Testis (tissue), 3 donors: ENCODE measurements around the gene ELMO1. TPM values are rescaled to one million over a fixed set of nuclear protein-coding genes. Genes with fewer than 3 reads are reported as not detected.

Experiments
- DNase-seq: peaks from one replicate; pipeline ENCODE4 v3.0.0-alpha.2; 2019
- H3K27ac ChIP-seq, 2 donors: fragments of 200-600 bp; sonication (generic); one replicate each; pipeline ENCODE4 v1.5.1; 2019
- H3K27me3 ChIP-seq: fragments of 200-600 bp; sonication (generic); one replicate; pipeline ENCODE4 v1.5.1; 2019
- H3K36me3 ChIP-seq: fragments of 200-600 bp; sonication (generic); one replicate; pipeline ENCODE4 v1.5.1; 2017; ENCODE audit warnings: low read depth; ENCODE audit errors: missing control alignments
- H3K4me1 ChIP-seq: fragments of 200-600 bp; sonication (generic); one replicate; pipeline ENCODE4 v1.5.1; 2019
- H3K4me3 ChIP-seq, 2 donors: fragments of 200-600 bp; sonication (generic); one replicate each; pipeline ENCODE4 v1.5.1; 2017 to 2019
- H3K9me3 ChIP-seq: fragments of 200-600 bp; sonication (generic); one replicate; pipeline ENCODE4 v1.5.1; 2017
- POLR2A ChIP-seq: fragments of 450-650 bp; IDR thresholded peaks from one replicate; pipeline ENCODE4 v1.6.1; 2017; ENCODE audit warnings: antibody characterized with exemption, mild to moderate bottlenecking, moderate library complexity
- WGBS, 2 donors: methylation state at CpG; one replicate each; pipeline ENCODE4 v1.1.5; 2018; 5-methylcytosine and 5-hydroxymethylcytosine counted together
- intact Hi-C: fragments of 100-400 bp; cut with DNase I; formaldehyde crosslinking; loops from one replicate; pipeline ENCODE4 v1.15.1; 2023; ENCODE audit warnings: low total_unique reads
- polyA plus RNA-seq: library from polyadenylated mRNA; stranded (reverse); fragments of 350-450 nt; fragmentation: Illumina TruSeq; extraction: RNeasy Lipid Tissue Mini Kit (QIAGEN cat#74804); gene quantifications from one replicate; pipeline ENCODE4 v1.2.3, GENCODE V29; 2014; ENCODE audit warnings: low read depth, low replicate concordance; ENCODE audit not compliant: insufficient read depth
- total RNA-seq, 2 donors: library from RNA; depleted of rRNA; stranded (reverse); fragments of >200 nt; gene quantifications; one replicate each; pipeline ENCODE4 v1.2.3, GENCODE V29; 2016
- TF ChIP-seq, protein P1 (sequence below), 3 experiments: fragments of 450-650 bp in 2 of 3; fragments of 200-600 bp in 1 of 3; sonication (generic) in 1 of 3; IDR thresholded peaks; one replicate each; pipeline ENCODE4 v1.5.1; 2016 to 2019; ENCODE audit warnings: antibody characterized with exemption in 3 of 3, mild to moderate bottlenecking in 2 of 3, moderate library complexity in 1 of 3

The ELMO1 gene
- total and polyA plus RNA-seq, 3 donors from 2014 or later = 12.9 to 47.2 (median 36.5) TPM

DNA sequence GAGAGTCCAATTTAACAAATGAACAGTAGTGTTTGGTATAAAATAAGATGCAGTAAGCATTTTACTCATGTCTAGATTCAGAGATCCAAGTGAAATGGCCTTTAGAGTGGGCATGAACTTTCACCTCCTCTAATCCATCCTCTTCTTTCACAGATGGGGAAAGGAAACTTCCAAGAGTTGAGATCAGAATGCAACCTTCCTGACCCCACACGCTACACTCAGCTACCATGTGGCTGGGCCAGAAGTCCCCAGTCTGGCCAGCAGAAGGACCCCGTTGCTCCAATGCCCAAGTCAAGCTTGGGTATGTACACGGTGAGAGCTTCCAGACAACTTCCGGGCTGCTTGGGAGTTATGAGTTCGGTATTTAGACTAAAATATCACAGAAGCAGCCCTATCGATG, 228.0 kb downstream of the ELMO1 start:
- TF ChIP-seq, protein P1, sequence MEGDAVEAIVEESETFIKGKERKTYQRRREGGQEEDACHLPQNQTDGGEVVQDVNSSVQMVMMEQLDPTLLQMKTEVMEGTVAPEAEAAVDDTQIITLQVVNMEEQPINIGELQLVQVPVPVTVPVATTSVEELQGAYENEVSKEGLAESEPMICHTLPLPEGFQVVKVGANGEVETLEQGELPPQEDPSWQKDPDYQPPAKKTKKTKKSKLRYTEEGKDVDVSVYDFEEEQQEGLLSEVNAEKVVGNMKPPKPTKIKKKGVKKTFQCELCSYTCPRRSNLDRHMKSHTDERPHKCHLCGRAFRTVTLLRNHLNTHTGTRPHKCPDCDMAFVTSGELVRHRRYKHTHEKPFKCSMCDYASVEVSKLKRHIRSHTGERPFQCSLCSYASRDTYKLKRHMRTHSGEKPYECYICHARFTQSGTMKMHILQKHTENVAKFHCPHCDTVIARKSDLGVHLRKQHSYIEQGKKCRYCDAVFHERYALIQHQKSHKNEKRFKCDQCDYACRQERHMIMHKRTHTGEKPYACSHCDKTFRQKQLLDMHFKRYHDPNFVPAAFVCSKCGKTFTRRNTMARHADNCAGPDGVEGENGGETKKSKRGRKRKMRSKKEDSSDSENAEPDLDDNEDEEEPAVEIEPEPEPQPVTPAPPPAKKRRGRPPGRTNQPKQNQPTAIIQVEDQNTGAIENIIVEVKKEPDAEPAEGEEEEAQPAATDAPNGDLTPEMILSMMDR (IDR thresholded peaks at IDR 0.05) = no peak
- TF ChIP-seq POLR2A = no peak
- intact Hi-C loops = no loop called here
- Histone ChIP-seq H3K9me3 (no peaks in the 10 kb centered on the region), H3K27me3 (no peaks in the 10 kb centered on the region), H3K4me1 (peaks cover 7% of the 10 kb centered on the region), H3K36me3 (no peaks in the 10 kb centered on the region), H3K27ac (no peak overlapping the region), H3K4me3 (no peak overlapping the region)
- DNase-seq = no peak
- 91% methylated on average over 6 of the region's 6 CpGs for WGBS, 2 donors

- no peak for TF ChIP-seq POLR2A
- TF ChIP-seq, protein P1 (IDR thresholded peaks at IDR 0.05) = no peak
- Histone ChIP-seq H3K9me3 (no peaks in the 10 kb centered on the region), H3K36me3 (no peaks in the 10 kb centered on the region), H3K4me3 (no peak overlapping the region), H3K27me3 (no peaks in the 10 kb centered on the region), H3K27ac (no peak overlapping the region), H3K4me1 (peaks cover 7% of the 10 kb centered on the region)
- WGBS, 2 donors = 63 to 68% methylated on average over 3 of the region's 3 CpGs
- DNase-seq = no peak
- intact Hi-C loops = no loop called here
These were observed 229.7 kb downstream of the ELMO1 start for GRCh38 chr7:37218956-37219355.

DNA sequence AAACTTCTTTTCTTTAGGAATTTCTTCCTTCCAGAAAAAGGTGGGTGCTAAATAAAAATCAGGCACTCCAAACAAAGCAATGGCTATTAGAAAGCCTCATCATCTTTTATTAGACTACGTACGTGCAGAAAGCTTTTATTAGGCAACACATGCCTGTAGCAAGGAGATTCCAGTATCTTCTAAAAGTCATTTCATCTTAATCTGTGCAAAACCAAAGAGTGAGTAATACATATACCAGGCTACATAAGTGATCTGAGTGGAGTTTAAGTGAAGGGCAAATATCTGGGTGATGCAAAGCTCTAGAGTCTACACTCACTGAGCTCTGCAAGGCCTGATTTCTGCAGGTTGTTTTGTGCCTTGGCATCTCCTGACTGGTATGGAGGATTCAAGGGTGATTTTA, 231.7 kb downstream of the ELMO1 start:
- H3K36me3 ChIP-seq = no peaks in the 10 kb centered on the region
- H3K27me3 ChIP-seq = no peaks in the 10 kb centered on the region
- H3K9me3 ChIP-seq = no peaks in the 10 kb centered on the region
- no peak overlapping the region for H3K4me3 ChIP-seq
- intact Hi-C loops = no loop called here
- DNase-seq = no peak
- no peak for TF ChIP-seq POLR2A
- TF ChIP-seq, protein P1 (IDR thresholded peaks at IDR 0.05) = no peak
- no peak overlapping the region for H3K27ac ChIP-seq
- H3K4me1 ChIP-seq = peaks cover 7% of the 10 kb centered on the region
- 34 to 44% methylated on average over 2 of the region's 2 CpGs for WGBS, 2 donors

DNA sequence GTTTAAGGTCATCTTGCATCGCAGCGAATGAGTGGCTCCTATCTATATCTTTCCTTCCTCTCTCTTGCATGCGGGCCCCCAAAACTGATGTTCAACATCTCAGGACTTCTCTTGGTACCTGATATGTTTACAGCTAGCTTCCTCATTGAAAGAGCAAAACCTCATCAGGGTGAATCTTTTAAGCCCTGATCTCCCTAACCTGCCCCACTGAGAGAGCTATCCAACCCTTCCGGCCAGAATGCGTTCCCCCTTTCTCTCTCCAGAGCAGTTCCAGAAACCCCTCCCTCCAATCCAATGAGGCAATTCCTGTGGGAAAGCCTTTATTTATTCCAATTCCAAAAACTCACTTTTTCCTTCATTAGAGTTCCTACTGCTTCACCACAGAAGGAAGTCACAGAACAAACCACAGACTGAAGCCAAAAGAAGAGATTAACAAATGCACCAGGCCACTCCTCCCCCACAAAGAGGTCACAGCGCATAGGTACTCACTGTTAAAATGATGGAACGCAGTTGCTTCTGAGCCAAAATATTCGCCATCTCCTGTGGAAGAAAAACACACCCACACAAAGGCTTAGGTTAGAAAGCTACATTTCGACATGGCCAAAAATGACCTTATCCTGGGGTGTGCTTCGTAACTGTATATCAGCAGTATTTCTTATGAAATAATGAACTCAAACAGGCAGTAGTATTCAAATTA, 232.4 kb downstream of the ELMO1 start:
- DNase-seq = no peak
- WGBS, 2 donors = 37 to 43% methylated on average over 10 of the region's 10 CpGs
- Histone ChIP-seq H3K4me1 (peaks cover 13% of the 10 kb centered on the region), H3K36me3 (no peaks in the 10 kb centered on the region), H3K4me3 (no peak overlapping the region), H3K9me3 (no peaks in the 10 kb centered on the region), H3K27me3 (no peaks in the 10 kb centered on the region), H3K27ac (peak overlapping the region in 1 of 2 donors; percentile 1)
- intact Hi-C loops = no loop called here
- TF ChIP-seq, protein P1 (IDR thresholded peaks at IDR 0.05) = no peak
- TF ChIP-seq POLR2A = no peak
